OCI-LY1 (cell line): Measurements from ENCODE around the gene CFAP221.

ENCODE experiments used
- EZH2 ChIP-seq: fragments of 200-600 bp; sonication (generic), shearing (Covaris generic); IDR thresholded peaks from 2 replicates; pipeline ENCODE4 v1.8.0; 2017; ENCODE audit warnings: borderline replicate concordance, mixed run types, mild to moderate bottlenecking, antibody characterized with exemption, low read length, moderate library complexity, mixed read lengths
- TF ChIP-seq, protein P1 (sequence below): fragments of 200-600 bp; sonication (generic), shearing (Covaris generic); IDR thresholded peaks from 2 replicates; pipeline ENCODE4 v1.5.1; 2017; ENCODE audit warnings: mild to moderate bottlenecking, antibody characterized with exemption, low read length, moderate library complexity, mixed read lengths

DNA sequence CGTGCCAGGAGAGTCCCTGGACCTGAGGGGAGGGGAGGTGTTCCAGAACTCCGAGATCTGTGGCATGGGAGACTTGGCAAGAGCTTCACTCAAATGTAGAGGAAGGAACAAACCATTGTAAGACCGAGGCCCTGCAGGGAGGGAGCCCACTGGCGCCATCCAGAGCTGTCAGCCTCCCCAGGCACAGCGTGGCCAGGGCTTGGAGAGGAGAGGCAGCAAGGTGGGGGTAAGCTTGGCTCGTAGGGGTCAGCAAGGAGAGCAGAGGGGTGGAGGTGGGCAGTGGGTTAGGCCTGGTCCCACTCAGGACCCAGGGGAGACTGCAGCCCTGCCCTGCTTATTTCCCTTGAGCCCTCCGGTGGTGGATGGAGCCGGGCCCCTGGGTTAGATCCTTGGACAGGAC lies 138.3 kb downstream of the CFAP221 start:
- TF ChIP-seq, protein P1, sequence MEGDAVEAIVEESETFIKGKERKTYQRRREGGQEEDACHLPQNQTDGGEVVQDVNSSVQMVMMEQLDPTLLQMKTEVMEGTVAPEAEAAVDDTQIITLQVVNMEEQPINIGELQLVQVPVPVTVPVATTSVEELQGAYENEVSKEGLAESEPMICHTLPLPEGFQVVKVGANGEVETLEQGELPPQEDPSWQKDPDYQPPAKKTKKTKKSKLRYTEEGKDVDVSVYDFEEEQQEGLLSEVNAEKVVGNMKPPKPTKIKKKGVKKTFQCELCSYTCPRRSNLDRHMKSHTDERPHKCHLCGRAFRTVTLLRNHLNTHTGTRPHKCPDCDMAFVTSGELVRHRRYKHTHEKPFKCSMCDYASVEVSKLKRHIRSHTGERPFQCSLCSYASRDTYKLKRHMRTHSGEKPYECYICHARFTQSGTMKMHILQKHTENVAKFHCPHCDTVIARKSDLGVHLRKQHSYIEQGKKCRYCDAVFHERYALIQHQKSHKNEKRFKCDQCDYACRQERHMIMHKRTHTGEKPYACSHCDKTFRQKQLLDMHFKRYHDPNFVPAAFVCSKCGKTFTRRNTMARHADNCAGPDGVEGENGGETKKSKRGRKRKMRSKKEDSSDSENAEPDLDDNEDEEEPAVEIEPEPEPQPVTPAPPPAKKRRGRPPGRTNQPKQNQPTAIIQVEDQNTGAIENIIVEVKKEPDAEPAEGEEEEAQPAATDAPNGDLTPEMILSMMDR, result no peak
- no peak for TF ChIP-seq EZH2
